H1 (cell line): ENCODE measurements around the gene EFEMP1. TPM values are rescaled to one million over a fixed set of nuclear protein-coding genes. Genes with fewer than 3 reads are reported as not detected.

Source experiments
- CTCF ChIA-PET: fragments of 300-600 bp; sonication (Branson Sonifier 250); formaldehyde crosslinking; loops from one replicate; lab custom pipeline; 2021; ENCODE audit not compliant: partially characterized antibody; lab: Charles Lee
- POLR2A ChIA-PET: fragments of 300-600 bp; sonication (Branson Sonifier 250); formaldehyde crosslinking; loops from one replicate; lab custom pipeline; 2021; ENCODE audit warnings: inconsistent platforms; ENCODE audit not compliant: partially characterized antibody; lab: Charles Lee
- DNase-seq, 2 experiments: peaks; one replicate each; pipeline versions ENCODE4 v3.0.0 to v3.0.0-alpha.2; 2010 to 2022; ENCODE audit warnings: low spot score in 2 of 2, low read depth in 1 of 2, mixed read lengths in 1 of 2
- FAIRE-seq: peaks from 2 replicates; lab custom pipeline; 2011; peaks lifted over from hg19 to GRCh38; lab: Jason Lieb, UNC
- H2AFZ ChIP-seq: 2 replicates; pipeline ENCODE4 v1.8.1; 2012; ENCODE audit warnings: low read length, inconsistent platforms
- H2AK5ac ChIP-seq: 2 replicates; pipeline ENCODE4 v1.6.1; 2013; ENCODE audit warnings: low read depth, low read length
- H2BK120ac ChIP-seq: replicated peaks from 2 replicates; pipeline ENCODE3; 2013; ENCODE audit warnings: low read depth, low read length, inconsistent platforms
- H2BK12ac ChIP-seq: 2 replicates; pipeline ENCODE4 v1.6.1; 2013; ENCODE audit warnings: low read depth, low read length
- H2BK15ac ChIP-seq: 2 replicates; pipeline ENCODE4 v1.6.1; 2013; ENCODE audit warnings: low read length
- H2BK20ac ChIP-seq: 2 replicates; pipeline ENCODE4 v1.6.1; 2013; ENCODE audit warnings: low read length
- H2BK5ac ChIP-seq: 2 replicates; pipeline ENCODE4 v1.6.1; 2013; ENCODE audit warnings: low read depth, low read length
- H3K14ac ChIP-seq: 2 replicates; pipeline ENCODE4 v1.6.1; 2013; ENCODE audit warnings: inconsistent platforms; ENCODE audit not compliant: insufficient read length
- H3K18ac ChIP-seq: 2 replicates; pipeline ENCODE4 v1.6.1; 2013; ENCODE audit warnings: low read length; ENCODE audit errors: extremely low read depth
- H3K23ac ChIP-seq: 2 replicates; pipeline ENCODE4 v1.6.1; 2013; ENCODE audit warnings: inconsistent platforms; ENCODE audit not compliant: insufficient read length
- H3K23me2 ChIP-seq: 2 replicates; pipeline ENCODE4 v1.6.1; 2013; ENCODE audit warnings: low read depth, low read length
- H3K27ac ChIP-seq: 2 replicates; pipeline ENCODE4 v1.6.1; 2011; ENCODE audit warnings: low read depth, low read length, inconsistent platforms
- H3K27me3 ChIP-seq, 4 experiments: replicated peaks in 1 of 4; 1 replicate in 1 of 4; 2 replicates in 3 of 4; pipeline versions ENCODE4 v1.6.1 to v1.8.1; 2011 to 2013; ENCODE audit warnings: low read length in 3 of 4, mild to moderate bottlenecking in 3 of 4, inconsistent platforms in 2 of 4, mixed read lengths in 2 of 4, moderate library complexity in 1 of 4; ENCODE audit not compliant: control insufficient read depth in 3 of 4, insufficient read depth in 3 of 4; ENCODE audit errors: extremely low read depth in 1 of 4
- H3K36me3 ChIP-seq, 4 experiments: 2 replicates each; pipeline versions ENCODE4 v1.6.1 to v1.8.1; 2011 to 2013; ENCODE audit warnings: mild to moderate bottlenecking in 4 of 4, low read length in 3 of 4, moderate library complexity in 2 of 4, control low read depth in 1 of 4, inconsistent platforms in 1 of 4; ENCODE audit not compliant: insufficient read depth in 4 of 4, control insufficient read depth in 2 of 4
- H3K4ac ChIP-seq: replicated peaks from 2 replicates; pipeline ENCODE3; 2013; ENCODE audit warnings: low read length, low read depth, mixed read lengths, inconsistent platforms; ENCODE audit not compliant: insufficient read length
- H3K4me1 ChIP-seq, 4 experiments: replicated peaks in 1 of 4; 1 replicate in 1 of 4; 2 replicates in 3 of 4; pipeline versions ENCODE4 v1.6.1 to v1.8.1; 2011 to 2013; ENCODE audit warnings: low read length in 3 of 4, inconsistent platforms in 2 of 4, mixed read lengths in 1 of 4; ENCODE audit not compliant: insufficient read depth in 4 of 4, control insufficient read depth in 3 of 4
- H3K4me2 ChIP-seq, 2 experiments: 2 replicates each; pipeline versions ENCODE4 v1.6.1 to v1.8.1; 2011 to 2013; ENCODE audit warnings: low read depth in 2 of 2, low read length in 2 of 2, control low read depth in 1 of 2, inconsistent platforms in 1 of 2, mild to moderate bottlenecking in 1 of 2; ENCODE audit not compliant: insufficient read depth in 1 of 2
- H3K4me3 ChIP-seq, 4 experiments: fragments of 200-600, 300-600 bp in 1 of 4; sonication (generic), shearing (Covaris generic), sonication (Bioruptor Twin) in 1 of 4; 2 replicates each; pipeline versions ENCODE4 v1.5.1 to v1.8.1; 2011 to 2016; ENCODE audit warnings: low read length in 4 of 4, low read depth in 3 of 4, control low read depth in 2 of 4, inconsistent platforms in 2 of 4, mild to moderate bottlenecking in 2 of 4, mixed read lengths in 1 of 4, moderate library complexity in 1 of 4; ENCODE audit not compliant: insufficient read depth in 2 of 4; ENCODE audit errors: extremely low read depth in 1 of 4
- H3K56ac ChIP-seq: replicated peaks from 2 replicates; pipeline ENCODE3; 2013; ENCODE audit warnings: low read depth, mild to moderate bottlenecking, mixed read lengths, low read length, inconsistent platforms; ENCODE audit not compliant: insufficient read length
- H3K79me1 ChIP-seq: 2 replicates; pipeline ENCODE4 v1.6.1; 2013; ENCODE audit warnings: low read depth, low read length, control low read depth
- H3K79me2 ChIP-seq, 2 experiments: 2 replicates each; pipeline versions ENCODE4 v1.6.1 to v1.8.1; 2012 to 2013; ENCODE audit warnings: low read length in 2 of 2, mild to moderate bottlenecking in 2 of 2, inconsistent platforms in 1 of 2; ENCODE audit not compliant: insufficient read depth in 2 of 2, control insufficient read depth in 1 of 2
- H3K9ac ChIP-seq, 4 experiments: replicated peaks in 1 of 4; 1 replicate in 1 of 4; 2 replicates in 3 of 4; pipeline versions ENCODE4 v1.6.1 to v1.8.1; 2011 to 2013; ENCODE audit warnings: low read depth in 3 of 4, low read length in 3 of 4, control low read depth in 2 of 4, mild to moderate bottlenecking in 2 of 4, moderate library complexity in 2 of 4, inconsistent platforms in 1 of 4; ENCODE audit errors: extremely low read depth in 1 of 4
- H3K9me3 ChIP-seq, 2 experiments: 2 replicates each; pipeline versions ENCODE4 v1.6.1 to v1.8.1; 2012 to 2013; ENCODE audit warnings: mild to moderate bottlenecking in 2 of 2, moderate library complexity in 2 of 2, control low read depth in 1 of 2, inconsistent platforms in 1 of 2, low read depth in 1 of 2, low read length in 1 of 2, mixed read lengths in 1 of 2; ENCODE audit not compliant: insufficient read depth in 2 of 2
- H4K20me1 ChIP-seq, 2 experiments: replicated peaks in 1 of 2; 2 replicates each; pipeline versions ENCODE3 to v1.8.1; 2011 to 2013; ENCODE audit warnings: inconsistent platforms in 2 of 2, low read length in 2 of 2, mild to moderate bottlenecking in 1 of 2; ENCODE audit not compliant: insufficient read depth in 2 of 2, control insufficient read depth in 1 of 2
- H4K5ac ChIP-seq: 2 replicates; pipeline ENCODE4 v1.6.1; 2013; ENCODE audit warnings: low read length, low read depth, mixed read lengths, inconsistent platforms; ENCODE audit not compliant: insufficient read length
- H4K8ac ChIP-seq: 2 replicates; pipeline ENCODE4 v1.8.0; 2013; ENCODE audit warnings: mild to moderate bottlenecking, moderate library complexity, low read length, inconsistent platforms; ENCODE audit not compliant: insufficient read depth; ENCODE audit errors: extremely low read depth
- H4K91ac ChIP-seq: replicated peaks from 2 replicates; pipeline ENCODE3; 2013; ENCODE audit warnings: low read length, mixed read lengths, inconsistent platforms; ENCODE audit not compliant: insufficient read length
- EZH2 ChIP-seq: fragments of 200-600 bp; sonication (generic); IDR thresholded peaks from 2 replicates; pipeline ENCODE4 v1.7.1; 2012; ENCODE audit warnings: low read depth, mild to moderate bottlenecking, moderate library complexity, low read length, inconsistent platforms; ENCODE audit not compliant: severe bottlenecking
- MAFK ChIP-seq: IDR thresholded peaks from 2 replicates; pipeline ENCODE4 v1.6.1; 2012; ENCODE audit warnings: low read depth, mild to moderate bottlenecking, improper control_type of control experiment, low read length
- MAX ChIP-seq: IDR thresholded peaks from 2 replicates; pipeline ENCODE4 v1.6.1; 2012; ENCODE audit warnings: inconsistent platforms
- POU5F1 ChIP-seq: IDR thresholded peaks from 2 replicates; pipeline ENCODE4 v1.6.1; 2011; ENCODE audit warnings: low read depth, mild to moderate bottlenecking, low read length, moderate library complexity
- RAD21 ChIP-seq, 2 experiments: IDR thresholded peaks in 1 of 2; conservative IDR thresholded peaks in 1 of 2; 2 replicates each; pipeline ENCODE4 v1.6.1; 2011; ENCODE audit warnings: low read depth in 2 of 2, low read length in 2 of 2, improper control_type of control experiment in 1 of 2, inconsistent platforms in 1 of 2, mild to moderate bottlenecking in 1 of 2, moderate library complexity in 1 of 2
- RNF2 ChIP-seq: fragments of 200-900, 300-1000 bp; sonication (generic); IDR thresholded peaks from 2 replicates; pipeline ENCODE4 v1.7.1; 2016; ENCODE audit warnings: borderline replicate concordance, low read depth, mild to moderate bottlenecking, antibody characterized with exemption, low read length; ENCODE audit not compliant: poor library complexity, severe bottlenecking; ENCODE audit errors: missing control alignments
- WGBS, 2 experiments: shearing (Covaris generic) in 1 of 2; methylation state at CpG; one replicate each; pipeline versions ENCODE4 v1.1.6 to v1.1.7; 2013 to 2015; ENCODE audit warnings: low lambda C conversion rate in 2 of 2, mixed read lengths in 2 of 2, inconsistent platforms in 1 of 2, low coverage in 1 of 2, missing lambda C conversion rate in 1 of 2; ENCODE audit not compliant: insufficient replicate concordance in 2 of 2, insufficient coverage in 1 of 2, insufficient read length in 1 of 2; ENCODE audit errors: extremely low coverage in 1 of 2, missing lambda C conversion rate in 1 of 2; 5-methylcytosine and 5-hydroxymethylcytosine counted together
- polyA plus RNA-seq, 7 experiments: library from polyadenylated mRNA; depleted of rRNA in 3 of 7; stranded (reverse) in 5 of 7; unstranded in 2 of 7; fragments of >200 nt in 5 of 7; fragments of 200-250 nt in 2 of 7; gene quantifications; 1 replicate in 5 of 7; 2 replicates in 1 of 7; 4 replicates in 1 of 7; pipeline versions ENCODE4 v1.2.1 to v1.2.3, GENCODE V29; 2011 to 2013; ENCODE audit warnings: missing spikeins in 2 of 7, mixed read lengths in 2 of 7
- total RNA-seq: library from RNA; stranded (reverse); fragmentation: NEBNext Ultra II Directional; extraction: Animal tissue kit (Norgen Biotek cat#: 25700); gene quantifications from 2 replicates; pipeline ENCODE4 v1.2.1, GENCODE V29; 2021
- TF ChIP-seq, protein P1 (sequence below), 3 experiments: IDR thresholded peaks; 1 replicate in 2 of 3; 2 replicates in 1 of 3; pipeline versions ENCODE4 v1.5.1 to v1.6.1; 2011; ENCODE audit warnings: low read length in 3 of 3, mild to moderate bottlenecking in 3 of 3, inconsistent platforms in 2 of 3, low read depth in 1 of 3, moderate library complexity in 1 of 3; ENCODE audit not compliant: insufficient read depth in 1 of 3; ENCODE audit errors: control extremely low read depth in 1 of 3

The EFEMP1 gene
- total and polyA plus RNA-seq, 2 of the 8 experiments (the other 6 are each of a cell fraction or from before 2014, with no cell fraction given) = 15.5 to 19.7 TPM

- no peaks in the 10 kb centered on the region; the same call in 1 of the 2 replicates for H3K79me1 ChIP-seq
- no peaks in the 10 kb centered on the region for H3K9me3 ChIP-seq
- WGBS, 2 experiments = 88% methylated on average over 11 of the region's 11 CpGs; no CpG with 5 or more reads in 1 of the 2 experiments
- no peak overlapping the region for H2BK12ac ChIP-seq
- peaks cover 0 to 6% (median 0%) of the 10 kb centered on the region in 4 experiments; a peak in 1 of 7 replicates for H3K4me1 ChIP-seq
- no peak overlapping the region for H2BK5ac ChIP-seq
- no peak overlapping the region for H3K18ac ChIP-seq
- no peak overlapping the region for H3K56ac ChIP-seq
- H3K14ac ChIP-seq = no peak overlapping the region
- no peak overlapping the region for H2BK120ac ChIP-seq
- no peak overlapping the region for H2BK15ac ChIP-seq
- no peak for DNase-seq
- H2BK20ac ChIP-seq = no peak overlapping the region
- POLR2A ChIA-PET = no interaction called here
- no peaks in the 10 kb centered on the region for H3K27me3 ChIP-seq
- TF ChIP-seq RAD21 (IDR thresholded peaks at IDR 0.05 in 1 of 2, conservative IDR thresholded peaks at IDR 0.05 in 1 of 2; ENCODE audit: low read depth in 2 of 2, low read length in 2 of 2) = 0 out of 4 replicates have a peak, but pooled peaks of 1 of the 2 experiments have one; percentile 20
- TF ChIP-seq MAFK = peak; percentile 95
- TF ChIP-seq RNF2 = no peak
- no peak for TF ChIP-seq MAX
- no peak for TF ChIP-seq POU5F1
- TF ChIP-seq, protein P1, sequence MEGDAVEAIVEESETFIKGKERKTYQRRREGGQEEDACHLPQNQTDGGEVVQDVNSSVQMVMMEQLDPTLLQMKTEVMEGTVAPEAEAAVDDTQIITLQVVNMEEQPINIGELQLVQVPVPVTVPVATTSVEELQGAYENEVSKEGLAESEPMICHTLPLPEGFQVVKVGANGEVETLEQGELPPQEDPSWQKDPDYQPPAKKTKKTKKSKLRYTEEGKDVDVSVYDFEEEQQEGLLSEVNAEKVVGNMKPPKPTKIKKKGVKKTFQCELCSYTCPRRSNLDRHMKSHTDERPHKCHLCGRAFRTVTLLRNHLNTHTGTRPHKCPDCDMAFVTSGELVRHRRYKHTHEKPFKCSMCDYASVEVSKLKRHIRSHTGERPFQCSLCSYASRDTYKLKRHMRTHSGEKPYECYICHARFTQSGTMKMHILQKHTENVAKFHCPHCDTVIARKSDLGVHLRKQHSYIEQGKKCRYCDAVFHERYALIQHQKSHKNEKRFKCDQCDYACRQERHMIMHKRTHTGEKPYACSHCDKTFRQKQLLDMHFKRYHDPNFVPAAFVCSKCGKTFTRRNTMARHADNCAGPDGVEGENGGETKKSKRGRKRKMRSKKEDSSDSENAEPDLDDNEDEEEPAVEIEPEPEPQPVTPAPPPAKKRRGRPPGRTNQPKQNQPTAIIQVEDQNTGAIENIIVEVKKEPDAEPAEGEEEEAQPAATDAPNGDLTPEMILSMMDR (IDR thresholded peaks at IDR 0.05; ENCODE audit: control extremely low read depth in 1 of 3, insufficient read depth in 1 of 3, low read depth in 1 of 3, low read length in 3 of 3) = peak in 1 of 3 experiments; percentile 5; a peak in 1 of 4 replicates
- TF ChIP-seq EZH2 = no peak
- TF ChIP-seq, all 59 proteins: peak for 3
- Histone ChIP-seq H2AK5ac (no peak overlapping the region), H4K20me1 (no peaks in the 10 kb centered on the region), H3K23ac (no peak overlapping the region), H2AFZ (no peak overlapping the region), H3K27ac (no peak overlapping the region), H3K36me3 (no peaks in the 10 kb centered on the region), H3K4me3 (no peak overlapping the region), H4K8ac (no peak overlapping the region), H3K23me2 (no peaks in the 10 kb centered on the region), H3K9ac (no peak overlapping the region), H3K79me2 (no peaks in the 10 kb centered on the region), H3K4me2 (no peak overlapping the region), H4K5ac (no peak overlapping the region), H4K91ac (no peak overlapping the region), H3K4ac (no peak overlapping the region)
- CTCF ChIA-PET = interaction anchor here (0.6 to 1.7 kb wide), 5 partner anchors 18 to 250 kb away, joined by 3 to 11 read pairs (median 4); no protein-coding TSS in a partner anchor
- peak; percentile 13 for FAIRE-seq
Observed at GRCh38 chr2:55885127-55885943, 38.2 kb downstream of the EFEMP1 start.
